CD14-positive monocyte (primary cell): ENCODE results near the gene HPSE2. TPM values are rescaled to one million over a fixed set of nuclear protein-coding genes. Genes with fewer than 3 reads are reported as not detected.

Source experiments
- DNase-seq, 3 donors: peaks; one replicate each; pipeline ENCODE4 v3.0.0-alpha.2; 2011 to 2022
- H2AFZ ChIP-seq: 2 replicates; pipeline ENCODE4 v1.6.0; 2012; ENCODE audit warnings: mild to moderate bottlenecking, low read depth, low read length, inconsistent platforms; ENCODE audit not compliant: insufficient read depth, poor library complexity, severe bottlenecking
- H3K27ac ChIP-seq, 2 donors: 1 replicate in 1 of 2; 2 replicates in 1 of 2; pipeline ENCODE4 v1.5.1; 2012 to 2013; ENCODE audit warnings: low read length in 2 of 2, control low read depth in 1 of 2, inconsistent platforms in 1 of 2, low read depth in 1 of 2, mild to moderate bottlenecking in 1 of 2
- H3K27me3 ChIP-seq, 2 donors: one replicate each; pipeline versions ENCODE4 v1.6.0 to v1.6.1; 2011 to 2013; ENCODE audit warnings: low read length in 2 of 2; ENCODE audit not compliant: control insufficient read depth in 2 of 2, insufficient read depth in 2 of 2
- H3K36me3 ChIP-seq, 2 donors: replicated peaks in 1 of 2; 1 replicate in 1 of 2; 2 replicates in 1 of 2; pipeline versions ENCODE4 v1.5.1 to v1.6.1; 2012 to 2013; ENCODE audit warnings: low read length in 2 of 2, control low read depth in 1 of 2, inconsistent platforms in 1 of 2, mild to moderate bottlenecking in 1 of 2; ENCODE audit not compliant: insufficient read depth in 2 of 2, control insufficient read depth in 1 of 2
- H3K4me1 ChIP-seq, 2 donors: 1 replicate in 1 of 2; 2 replicates in 1 of 2; pipeline versions ENCODE4 v1.5.1 to v1.6.1; 2012 to 2013; ENCODE audit warnings: low read length in 2 of 2, control low read depth in 1 of 2, inconsistent platforms in 1 of 2, mild to moderate bottlenecking in 1 of 2, moderate library complexity in 1 of 2; ENCODE audit not compliant: insufficient read depth in 2 of 2, control insufficient read depth in 1 of 2
- H3K4me2 ChIP-seq: replicated peaks from 2 replicates; pipeline ENCODE3; 2012; ENCODE audit warnings: low read length, moderate library complexity, mild to moderate bottlenecking; ENCODE audit not compliant: poor library complexity, severe bottlenecking; ENCODE audit errors: extremely low read depth
- H3K4me3 ChIP-seq, 3 experiments: fragments of 200-600 bp in 1 of 3; sonication (generic) in 1 of 3; replicated peaks in 1 of 3; 1 replicate in 2 of 3; 2 replicates in 1 of 3; pipeline ENCODE4 v1.5.1; 2011 to 2013; ENCODE audit warnings: low read length in 3 of 3, mild to moderate bottlenecking in 3 of 3, control low read depth in 2 of 3, low read depth in 2 of 3, inconsistent platforms in 1 of 3, moderate library complexity in 1 of 3
- H3K79me2 ChIP-seq: 2 replicates; pipeline ENCODE4 v1.6.0; 2012; ENCODE audit warnings: mild to moderate bottlenecking, control low read depth, inconsistent platforms, low read length, moderate library complexity; ENCODE audit not compliant: insufficient read depth
- H3K9ac ChIP-seq: 2 replicates; pipeline ENCODE4 v1.6.0; 2017; ENCODE audit warnings: low read length, mild to moderate bottlenecking; ENCODE audit not compliant: insufficient read depth, poor library complexity, severe bottlenecking
- H3K9me3 ChIP-seq, 2 donors: replicated peaks in 1 of 2; 1 replicate in 1 of 2; 2 replicates in 1 of 2; pipeline versions ENCODE4 v1.5.1 to v1.6.1; 2012 to 2013; ENCODE audit warnings: low read length in 2 of 2, control low read depth in 1 of 2; ENCODE audit not compliant: control insufficient read depth in 1 of 2, insufficient read depth in 1 of 2
- H4K20me1 ChIP-seq: 2 replicates; pipeline ENCODE4 v1.6.0; 2012; ENCODE audit warnings: mild to moderate bottlenecking, low read length, control low read depth, moderate library complexity; ENCODE audit not compliant: insufficient read depth
- H3K27ac Mint-ChIP-seq, 7 donors: one replicate each; pipeline ENCODE4 v1.8.0; 2020; ENCODE audit warnings: mild to moderate bottlenecking in 7 of 7, mixed read lengths in 7 of 7, moderate library complexity in 6 of 7, inconsistent platforms in 2 of 7
- H3K27me3 Mint-ChIP-seq, 3 donors: one replicate each; pipeline ENCODE4 v1.8.0; 2021 to 2022; ENCODE audit warnings: low read depth in 3 of 3, mild to moderate bottlenecking in 3 of 3, mixed read lengths in 3 of 3, moderate library complexity in 3 of 3, inconsistent platforms in 1 of 3
- H3K36me3 Mint-ChIP-seq, 2 donors: one replicate each; pipeline ENCODE4 v1.8.0; 2020; ENCODE audit warnings: mixed read lengths in 2 of 2, inconsistent platforms in 1 of 2, mild to moderate bottlenecking in 1 of 2
- H3K4me1 Mint-ChIP-seq: one replicate; pipeline ENCODE4 v1.8.0; 2020; ENCODE audit warnings: mild to moderate bottlenecking, mixed read lengths
- H3K4me3 Mint-ChIP-seq, 2 donors: one replicate each; pipeline ENCODE4 v1.8.0; 2020; ENCODE audit warnings: mild to moderate bottlenecking in 2 of 2, mixed read lengths in 2 of 2, moderate library complexity in 1 of 2
- H3K9me3 Mint-ChIP-seq, 7 donors: one replicate each; pipeline ENCODE4 v1.8.0; 2020 to 2022; ENCODE audit warnings: mixed read lengths in 7 of 7, mild to moderate bottlenecking in 6 of 7, moderate library complexity in 6 of 7, inconsistent platforms in 2 of 7
- WGBS: methylation state at CpG from one replicate; pipeline ENCODE4 v1.1.5; 2013; ENCODE audit warnings: missing lambda C conversion rate; ENCODE audit not compliant: insufficient coverage; 5-methylcytosine and 5-hydroxymethylcytosine counted together
- intact Hi-C, 2 donors: fragments of 100-400 bp; cut with micrococcal nuclease; formaldehyde crosslinking; loops; one replicate each; pipeline versions ENCODE4 v1.15.0 to v1.15.1; 2023
- polyA plus RNA-seq, 3 donors: library from polyadenylated mRNA; depleted of rRNA in 1 of 3; unstranded in 2 of 3; stranded (reverse) in 1 of 3; fragments of 300-500 nt in 2 of 3; fragments of >200 nt in 1 of 3; fragmentation: Illumina TruSeq in 2 of 3; gene quantifications; 1 replicate in 2 of 3; 2 replicates in 1 of 3; pipeline ENCODE4 v1.2.3, GENCODE V29; 2012 to 2021
- TF ChIP-seq, protein P1 (sequence below): fragments of 200-600 bp; IDR thresholded peaks from one replicate; pipeline ENCODE4 v1.8.0; 2022; ENCODE audit warnings: antibody characterized with exemption, mild to moderate bottlenecking

HPSE2 gene
- polyA plus RNA-seq, 3 donors = not detected

DNA sequence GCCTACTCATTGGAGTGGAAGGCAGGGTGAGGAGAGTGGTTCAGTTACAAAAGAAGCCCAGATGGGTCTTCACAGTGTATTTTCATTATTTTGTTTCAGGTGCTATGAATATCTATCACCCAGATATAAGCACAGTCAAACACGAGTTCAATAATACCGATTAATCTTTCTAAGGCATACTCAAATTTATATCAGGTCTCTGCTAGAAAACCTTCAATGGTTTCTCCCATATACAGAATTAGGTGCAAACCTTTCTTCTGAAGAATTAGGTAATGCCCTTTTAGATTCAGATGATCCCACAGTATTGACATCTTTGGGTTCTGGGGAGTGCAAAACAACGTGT, 774.2 kb downstream of the HPSE2 start:
- H2AFZ ChIP-seq = no peak overlapping the region
- no peaks in the 10 kb centered on the region for H3K79me2 ChIP-seq
- intact Hi-C loops = no loop called here
- H4K20me1 ChIP-seq = no peaks in the 10 kb centered on the region
- H3K9me3 ChIP-seq = no peaks in the 10 kb centered on the region
- H3K27me3 Mint-ChIP-seq = peaks cover 14 to 16% (median 15%) of the 10 kb centered on the region in 3 donors
- no peak overlapping the region for H3K4me3 ChIP-seq
- H3K27ac Mint-ChIP-seq = no peak overlapping the region
- no peak overlapping the region for H3K27ac ChIP-seq
- H3K9ac ChIP-seq = no peak overlapping the region
- TF ChIP-seq, protein P1, sequence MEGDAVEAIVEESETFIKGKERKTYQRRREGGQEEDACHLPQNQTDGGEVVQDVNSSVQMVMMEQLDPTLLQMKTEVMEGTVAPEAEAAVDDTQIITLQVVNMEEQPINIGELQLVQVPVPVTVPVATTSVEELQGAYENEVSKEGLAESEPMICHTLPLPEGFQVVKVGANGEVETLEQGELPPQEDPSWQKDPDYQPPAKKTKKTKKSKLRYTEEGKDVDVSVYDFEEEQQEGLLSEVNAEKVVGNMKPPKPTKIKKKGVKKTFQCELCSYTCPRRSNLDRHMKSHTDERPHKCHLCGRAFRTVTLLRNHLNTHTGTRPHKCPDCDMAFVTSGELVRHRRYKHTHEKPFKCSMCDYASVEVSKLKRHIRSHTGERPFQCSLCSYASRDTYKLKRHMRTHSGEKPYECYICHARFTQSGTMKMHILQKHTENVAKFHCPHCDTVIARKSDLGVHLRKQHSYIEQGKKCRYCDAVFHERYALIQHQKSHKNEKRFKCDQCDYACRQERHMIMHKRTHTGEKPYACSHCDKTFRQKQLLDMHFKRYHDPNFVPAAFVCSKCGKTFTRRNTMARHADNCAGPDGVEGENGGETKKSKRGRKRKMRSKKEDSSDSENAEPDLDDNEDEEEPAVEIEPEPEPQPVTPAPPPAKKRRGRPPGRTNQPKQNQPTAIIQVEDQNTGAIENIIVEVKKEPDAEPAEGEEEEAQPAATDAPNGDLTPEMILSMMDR = no peak
- no peaks in the 10 kb centered on the region for H3K4me1 ChIP-seq
- WGBS = no CpG with 5 or more reads among the region's 3 CpGs
- H3K9me3 Mint-ChIP-seq = no peaks in the 10 kb centered on the region
- H3K36me3 ChIP-seq = no peaks in the 10 kb centered on the region
- no peak overlapping the region for H3K4me3 Mint-ChIP-seq
- H3K27me3 ChIP-seq = peaks cover 0 to 4% of the 10 kb centered on the region in 2 donors
- H3K36me3 Mint-ChIP-seq = no peaks in the 10 kb centered on the region
- no peak overlapping the region for H3K4me2 ChIP-seq
- peaks cover 8% of the 10 kb centered on the region for H3K4me1 Mint-ChIP-seq
- DNase-seq = no peak

DNA sequence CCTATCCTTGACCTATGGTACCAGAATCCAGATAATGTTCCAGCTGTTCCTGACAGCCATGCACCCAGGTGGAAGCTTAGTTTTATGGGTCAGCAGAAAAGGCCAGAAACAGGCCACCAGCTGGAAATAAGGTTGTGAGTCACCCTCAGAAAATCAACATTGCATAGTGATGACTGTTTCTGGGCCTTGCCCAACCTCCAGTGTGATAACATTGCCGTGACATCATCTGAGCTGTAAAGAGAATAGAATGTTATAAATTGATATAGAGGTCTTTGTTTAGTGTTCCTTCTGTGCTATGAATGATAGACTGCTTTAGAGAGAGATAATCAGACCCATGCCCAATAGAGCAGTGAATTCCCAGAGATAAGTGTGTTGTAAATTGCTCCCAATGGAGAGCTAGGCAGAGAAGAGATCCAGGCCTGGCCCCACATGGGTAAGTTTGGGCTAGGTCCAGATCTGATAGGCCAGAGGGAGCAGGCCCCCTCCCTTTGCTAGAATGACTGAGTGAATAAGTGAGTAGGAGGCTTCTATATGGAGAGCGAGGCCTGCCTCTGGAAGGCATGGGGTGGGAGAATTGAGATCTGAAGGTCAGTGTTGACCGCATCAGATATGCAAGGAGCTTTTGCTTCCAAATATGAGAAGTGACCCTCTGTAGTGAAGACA, 774.7 kb downstream of the HPSE2 start:
- H3K36me3 Mint-ChIP-seq = no peaks in the 10 kb centered on the region
- peaks cover 0 to 4% of the 10 kb centered on the region in 2 donors for H3K27me3 ChIP-seq
- H3K4me2 ChIP-seq = no peak overlapping the region

More for the DNA sequence above, 774.7 kb downstream of the HPSE2 start:
- WGBS = 95% methylated on average over 2 of the region's 3 CpGs
- no peak overlapping the region for H3K4me3 Mint-ChIP-seq
- H3K9me3 Mint-ChIP-seq = no peaks in the 10 kb centered on the region
- H3K27me3 Mint-ChIP-seq = peaks cover 14 to 16% (median 16%) of the 10 kb centered on the region in 3 donors
- Histone ChIP-seq H4K20me1 (no peaks in the 10 kb centered on the region), H3K9me3 (no peaks in the 10 kb centered on the region), H3K36me3 (no peaks in the 10 kb centered on the region), H3K4me3 (no peak overlapping the region), H3K27ac (no peak overlapping the region), H3K9ac (no peak overlapping the region), H3K4me1 (no peaks in the 10 kb centered on the region), H2AFZ (no peak overlapping the region), H3K79me2 (no peaks in the 10 kb centered on the region)
- TF ChIP-seq, protein P1 = no peak
- H3K27ac Mint-ChIP-seq = peak overlapping the region in 1 of 7 donors; percentile 23
- intact Hi-C loops = no loop called here
- peak in 2 of 3 donors; percentile 10 to 43 for DNase-seq
- peaks cover 8% of the 10 kb centered on the region for H3K4me1 Mint-ChIP-seq
